GM18868 (cell line): ENCODE data around the gene PTP4A2.

Source experiments
- ATAC-seq: cut with Tn5 transposase; IDR thresholded peaks from one replicate; pipeline ENCODE4 v1.9.1; 2021; ENCODE audit warnings: mild to moderate bottlenecking, moderate library complexity; ENCODE audit not compliant: unreplicated experiment

The PTP4A2 gene

GRCh38 chr1:31938184-31938975 is at the start of gene PTP4A2:
Gene PTP4A2, minus strand, starts transcription at chr1:31938368. Its CDS starts 19,303 bp downstream, at chr1:31919065.
- ATAC-seq, result peak; percentile 76

- ATAC-seq, result no peak
Observed at GRCh38 chr1:31987135-31987619, 49.0 kb upstream of the PTP4A2 start.

GRCh38 chr1:31985430-31985829 is 47.3 kb upstream of the PTP4A2 start:
- peak; percentile 58 for ATAC-seq

- ATAC-seq, result no peak
Observed at GRCh38 chr1:31984419-31985347, 46.5 kb upstream of the PTP4A2 start.

- ATAC-seq, result no peak
Observed at GRCh38 chr1:31981972-31982371, 43.8 kb upstream of the PTP4A2 start.

- no peak for ATAC-seq
Observed at GRCh38 chr1:31981456-31981839, 43.3 kb upstream of the PTP4A2 start.

GRCh38 chr1:31980835-31981455 is 42.8 kb upstream of the PTP4A2 start:
- peak; percentile 47 for ATAC-seq

- ATAC-seq, result no peak
Observed at GRCh38 chr1:31978843-31979400, 40.8 kb upstream of the PTP4A2 start.

- no peak for ATAC-seq
Observed at GRCh38 chr1:31977385-31978131, 39.4 kb upstream of the PTP4A2 start.

- ATAC-seq, result no peak
Observed at GRCh38 chr1:31976401-31976800, 38.2 kb upstream of the PTP4A2 start.

GRCh38 chr1:31970873-31971272 is 32.7 kb upstream of the PTP4A2 start:
- no peak for ATAC-seq

GRCh38 chr1:31961536-31961935 is 23.4 kb upstream of the PTP4A2 start:
- ATAC-seq, result no peak

- no peak for ATAC-seq
Observed at GRCh38 chr1:31959521-31960340, 21.6 kb upstream of the PTP4A2 start.

GRCh38 chr1:31957701-31958674 is 19.8 kb upstream of the PTP4A2 start:
- ATAC-seq, result peak; percentile 41

- ATAC-seq, result peak; percentile 77
Observed at GRCh38 chr1:31955917-31956736, 18.0 kb upstream of the PTP4A2 start.

- no peak for ATAC-seq
Observed at GRCh38 chr1:31954607-31955283, 16.6 kb upstream of the PTP4A2 start.

- no peak for ATAC-seq
Observed at GRCh38 chr1:31952825-31953220, 14.7 kb upstream of the PTP4A2 start.
